ENCODE measurements around the gene PPP1R37.

PPP1R37 gene

GRCh38 chr19:45186509-45187334 lies 93.7 kb downstream of the PPP1R37 start:
- Histone ChIP-seq H3K4me2 (ENCODE audit: low read length) (no peak overlapping the region), H3F3A (ENCODE audit: control insufficient read depth, insufficient read depth) (no peaks in the 10 kb centered on the region), H3K27me3 (ENCODE audit: control insufficient read depth, low read length) (no peaks in the 10 kb centered on the region), H4K20me1 (ENCODE audit: control insufficient read depth, insufficient read depth, low read depth, low read length) (no peaks in the 10 kb centered on the region), H3K4me1 (ENCODE audit: control insufficient read depth, low read length) (peaks cover 3% of the 10 kb centered on the region; the same call in 1 of the 2 replicates), H3K27ac (ENCODE audit: low read depth, low read length) (no peak overlapping the region), H3K9me2 (replicated peaks; ENCODE audit: control insufficient read depth, low read length) (no peaks in the 10 kb centered on the region), H3K4me3 (ENCODE audit: low read length) (no peak overlapping the region), H3K36me3 (ENCODE audit: control insufficient read depth, low read length) (peaks cover under 1% of the 10 kb centered on the region), H3K79me2 (ENCODE audit: control insufficient read depth, low read length) (peaks cover under 1% of the 10 kb centered on the region), H3K9me3 (ENCODE audit: control insufficient read depth, insufficient read depth, low read length) (no peaks in the 10 kb centered on the region)
- no peak for TF ChIP-seq EZH2phosphoT487 (IDR thresholded peaks at IDR 0.05; ENCODE audit: borderline replicate concordance, low read length)
- TF ChIP-seq, protein P1, sequence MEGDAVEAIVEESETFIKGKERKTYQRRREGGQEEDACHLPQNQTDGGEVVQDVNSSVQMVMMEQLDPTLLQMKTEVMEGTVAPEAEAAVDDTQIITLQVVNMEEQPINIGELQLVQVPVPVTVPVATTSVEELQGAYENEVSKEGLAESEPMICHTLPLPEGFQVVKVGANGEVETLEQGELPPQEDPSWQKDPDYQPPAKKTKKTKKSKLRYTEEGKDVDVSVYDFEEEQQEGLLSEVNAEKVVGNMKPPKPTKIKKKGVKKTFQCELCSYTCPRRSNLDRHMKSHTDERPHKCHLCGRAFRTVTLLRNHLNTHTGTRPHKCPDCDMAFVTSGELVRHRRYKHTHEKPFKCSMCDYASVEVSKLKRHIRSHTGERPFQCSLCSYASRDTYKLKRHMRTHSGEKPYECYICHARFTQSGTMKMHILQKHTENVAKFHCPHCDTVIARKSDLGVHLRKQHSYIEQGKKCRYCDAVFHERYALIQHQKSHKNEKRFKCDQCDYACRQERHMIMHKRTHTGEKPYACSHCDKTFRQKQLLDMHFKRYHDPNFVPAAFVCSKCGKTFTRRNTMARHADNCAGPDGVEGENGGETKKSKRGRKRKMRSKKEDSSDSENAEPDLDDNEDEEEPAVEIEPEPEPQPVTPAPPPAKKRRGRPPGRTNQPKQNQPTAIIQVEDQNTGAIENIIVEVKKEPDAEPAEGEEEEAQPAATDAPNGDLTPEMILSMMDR (IDR thresholded peaks at IDR 0.05; ENCODE audit: low read depth, low read length, poor library complexity, severe bottlenecking) = no peak

GRCh38 chr19:45187421-45188100 lies 94.6 kb downstream of the PPP1R37 start:
- Histone ChIP-seq H3K27me3 (ENCODE audit: control insufficient read depth, low read length) (no peaks in the 10 kb centered on the region), H4K20me1 (ENCODE audit: control insufficient read depth, insufficient read depth, low read depth, low read length) (no peaks in the 10 kb centered on the region), H3K27ac (ENCODE audit: low read depth, low read length) (no peak overlapping the region), H3K4me2 (ENCODE audit: low read length) (no peak overlapping the region), H3K9me2 (replicated peaks; ENCODE audit: control insufficient read depth, low read length) (no peaks in the 10 kb centered on the region), H3K4me3 (ENCODE audit: low read length) (no peak overlapping the region), H3K36me3 (ENCODE audit: control insufficient read depth, low read length) (no peaks in the 10 kb centered on the region), H3F3A (ENCODE audit: control insufficient read depth, insufficient read depth) (no peaks in the 10 kb centered on the region), H3K4me1 (ENCODE audit: control insufficient read depth, low read length) (peaks cover 3% of the 10 kb centered on the region; the same call in 1 of the 2 replicates), H3K79me2 (ENCODE audit: control insufficient read depth, low read length) (no peaks in the 10 kb centered on the region), H3K9me3 (ENCODE audit: control insufficient read depth, insufficient read depth, low read length) (no peaks in the 10 kb centered on the region)
- TF ChIP-seq, protein P1 (IDR thresholded peaks at IDR 0.05; ENCODE audit: low read depth, low read length, poor library complexity, severe bottlenecking) = peak; percentile 61
- no peak for TF ChIP-seq EZH2phosphoT487 (IDR thresholded peaks at IDR 0.05; ENCODE audit: borderline replicate concordance, low read length)

DNA sequence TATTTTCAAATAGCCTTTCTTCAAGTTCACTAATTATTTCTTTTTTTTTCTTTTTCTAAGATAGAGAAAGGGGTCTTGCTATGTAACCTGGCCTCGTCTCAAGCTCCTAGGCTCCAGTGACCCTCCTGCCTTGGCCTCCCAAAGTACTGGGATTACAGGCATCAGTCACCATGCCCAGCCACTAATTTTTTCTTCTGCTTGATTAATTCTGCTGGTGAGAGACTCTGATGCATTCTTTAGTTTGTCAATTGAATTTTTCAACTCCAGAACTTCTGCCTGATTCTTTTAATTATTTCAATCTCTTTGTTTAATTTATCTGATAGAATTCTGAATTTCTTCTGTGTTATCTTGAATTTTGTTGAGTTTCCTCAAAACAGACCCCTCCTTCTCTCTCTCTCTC lies 97.0 kb downstream of the PPP1R37 start:
- no peak overlapping the region for H3K27ac ChIP-seq (ENCODE audit: low read depth, low read length)

More for the DNA sequence above, 97.0 kb downstream of the PPP1R37 start:
- Histone ChIP-seq H3K9me3 (ENCODE audit: control insufficient read depth, insufficient read depth, low read length) (no peaks in the 10 kb centered on the region), H3K79me2 (ENCODE audit: control insufficient read depth, low read length) (no peaks in the 10 kb centered on the region), H3K9me2 (replicated peaks; ENCODE audit: control insufficient read depth, low read length) (no peaks in the 10 kb centered on the region), H3F3A (ENCODE audit: control insufficient read depth, insufficient read depth) (no peaks in the 10 kb centered on the region), H3K27me3 (ENCODE audit: control insufficient read depth, low read length) (no peaks in the 10 kb centered on the region), H3K4me1 (ENCODE audit: control insufficient read depth, low read length) (peaks cover 3% of the 10 kb centered on the region; the same call in 1 of the 2 replicates), H3K4me3 (ENCODE audit: low read length) (no peak overlapping the region), H3K4me2 (ENCODE audit: low read length) (no peak overlapping the region), H3K36me3 (ENCODE audit: control insufficient read depth, low read length) (no peaks in the 10 kb centered on the region), H4K20me1 (ENCODE audit: control insufficient read depth, insufficient read depth, low read depth, low read length) (no peaks in the 10 kb centered on the region)
- TF ChIP-seq, protein P1 (IDR thresholded peaks at IDR 0.05; ENCODE audit: low read depth, low read length, poor library complexity, severe bottlenecking) = no peak
- TF ChIP-seq EZH2phosphoT487 (IDR thresholded peaks at IDR 0.05; ENCODE audit: borderline replicate concordance, low read length) = no peak
